ENCODE measurements around the gene EYA2.

Gene EYA2

DNA sequence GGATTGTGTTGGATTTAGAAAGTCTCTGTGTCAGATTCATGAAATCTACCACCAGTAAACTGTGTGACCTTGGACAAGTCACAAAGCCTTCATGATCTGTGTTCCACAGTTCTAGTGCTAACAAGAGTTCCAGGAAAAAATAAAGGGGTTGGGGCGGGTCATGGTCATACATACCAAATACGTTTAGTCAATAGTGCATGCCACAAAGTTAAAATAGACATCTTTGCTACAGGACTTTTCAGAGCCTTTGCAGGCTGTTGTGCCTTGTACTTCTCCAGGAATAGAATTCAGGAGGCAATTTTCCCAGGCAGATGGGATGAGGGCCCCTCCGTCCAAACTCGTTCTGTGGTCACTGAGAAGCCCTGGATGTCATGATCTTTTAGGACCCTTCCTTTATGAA lies 127.2 kb downstream of the EYA2 start:
- no peak overlapping the region for H3K27ac ChIP-seq
- TF ChIP-seq ZFX (IDR thresholded peaks at IDR 0.05) (no peak), CTCF (conservative IDR thresholded peaks at IDR 0.05) (no peak)

DNA sequence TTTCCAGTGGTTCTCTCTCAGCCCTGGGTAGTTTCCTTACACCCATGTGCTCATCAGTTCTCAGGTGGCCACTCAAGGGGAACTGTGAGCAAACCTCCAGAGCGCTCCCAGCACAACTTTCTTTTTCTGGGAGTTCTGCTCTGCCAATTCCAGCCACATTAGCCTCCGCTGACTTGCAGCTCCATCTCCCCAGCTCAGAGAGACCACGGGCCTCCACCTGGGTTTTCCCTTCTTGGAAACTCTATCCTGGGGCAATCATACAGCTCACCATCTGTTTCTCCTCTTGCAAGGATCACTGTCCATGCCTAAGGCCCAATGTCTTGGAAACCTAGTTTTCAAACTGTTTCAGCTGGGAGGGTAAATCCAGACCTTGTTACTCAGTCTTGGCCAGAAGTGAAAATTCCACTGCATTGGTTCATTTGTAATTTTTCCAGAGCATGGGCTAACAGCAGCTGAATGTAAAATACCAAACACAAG lies 129.9 kb downstream of the EYA2 start:
- TF ChIP-seq ZFX (IDR thresholded peaks at IDR 0.05), result no peak
- TF ChIP-seq CTCF (conservative IDR thresholded peaks at IDR 0.05), result no peak
- no peak overlapping the region for H3K27ac ChIP-seq

DNA sequence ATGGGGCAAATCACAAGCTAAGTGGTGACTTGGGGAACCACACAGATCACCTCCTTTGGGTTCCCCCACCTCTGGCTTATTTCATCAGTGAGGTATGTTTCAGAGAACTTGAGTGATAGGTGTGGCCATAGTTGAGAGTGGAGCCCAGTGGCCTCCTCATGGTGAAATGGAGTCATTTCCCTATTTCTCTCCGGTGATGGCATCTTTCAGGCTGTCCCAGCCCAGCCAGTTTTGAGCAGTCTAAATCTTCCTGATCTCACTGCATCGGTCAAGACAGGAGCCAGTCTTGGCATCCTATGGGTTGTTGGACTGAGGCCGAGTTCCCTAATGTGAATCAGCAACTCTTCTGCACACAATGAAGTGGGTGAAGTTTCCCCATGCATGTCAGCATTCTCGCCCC lies 132.4 kb downstream of the EYA2 start:
- peak overlapping the region; percentile 47 for H3K27ac ChIP-seq
- TF ChIP-seq ZFX (IDR thresholded peaks at IDR 0.05) (no peak), CTCF (conservative IDR thresholded peaks at IDR 0.05) (peak; percentile 16)

- TF ChIP-seq ZFX (IDR thresholded peaks at IDR 0.05) (no peak), CTCF (conservative IDR thresholded peaks at IDR 0.05) (no peak)
Measured at GRCh38 chr20:47027456-47027855, 132.8 kb downstream of the EYA2 start.

GRCh38 chr20:47028487-47028886 lies 133.8 kb downstream of the EYA2 start:
- no peak overlapping the region for H3K27ac ChIP-seq
- TF ChIP-seq ZFX (IDR thresholded peaks at IDR 0.05), result no peak
- no peak for TF ChIP-seq CTCF (conservative IDR thresholded peaks at IDR 0.05)

More at GRCh38 chr20:47027456-47027855, 132.8 kb downstream of the EYA2 start:
- H3K27ac ChIP-seq, result peak overlapping the region; percentile 47

DNA sequence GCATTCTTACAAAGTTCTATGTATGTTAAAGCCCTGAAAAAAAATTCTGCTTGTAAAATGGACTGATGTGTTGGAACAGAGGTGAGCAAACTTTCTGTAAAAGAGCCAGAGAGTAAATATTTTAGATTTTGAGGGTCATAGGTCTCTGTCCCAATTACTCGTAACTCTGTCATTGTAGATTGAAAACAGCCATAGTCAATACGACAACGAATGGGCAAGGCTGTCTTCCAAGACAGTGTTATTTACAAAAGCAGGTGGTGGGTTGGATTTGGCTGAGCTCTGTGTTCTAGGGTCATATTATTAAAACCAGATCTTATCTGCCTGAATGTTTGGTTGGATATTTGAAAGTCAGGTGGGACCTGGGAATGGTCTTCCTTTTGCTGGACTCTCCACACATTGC lies 135.2 kb downstream of the EYA2 start:
- H3K27ac ChIP-seq, result peak overlapping the region; percentile 66
- no peak for TF ChIP-seq ZFX (IDR thresholded peaks at IDR 0.05)
- no peak for TF ChIP-seq CTCF (conservative IDR thresholded peaks at IDR 0.05)

DNA sequence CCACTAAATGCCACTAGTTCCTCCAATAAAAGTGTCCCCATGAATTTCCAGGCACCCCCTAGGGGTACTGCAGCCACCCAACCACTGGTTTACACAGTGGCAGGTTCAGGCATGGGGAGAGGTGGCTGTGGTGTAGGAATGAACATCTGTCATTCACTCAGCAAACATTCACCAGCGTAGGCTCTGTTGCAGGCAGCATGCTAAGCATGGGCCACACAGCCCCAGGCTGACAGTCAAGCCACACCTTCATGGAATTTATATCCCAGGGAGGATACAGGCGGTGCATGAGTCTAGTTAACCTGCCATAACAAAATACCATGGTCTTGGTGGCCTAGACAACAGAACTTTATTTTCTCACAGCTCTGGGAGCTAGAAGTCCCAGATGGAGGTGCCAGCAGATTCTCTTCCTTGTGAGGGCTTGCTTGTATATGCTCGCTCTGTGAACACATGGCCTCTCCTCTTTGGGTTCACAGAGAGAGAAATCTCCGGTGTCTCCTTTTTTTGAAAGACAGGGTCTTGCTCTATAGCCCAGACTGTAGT lies 135.7 kb downstream of the EYA2 start:
- no peak for TF ChIP-seq ZFX (IDR thresholded peaks at IDR 0.05)
- no peak for TF ChIP-seq CTCF (conservative IDR thresholded peaks at IDR 0.05)
- H3K27ac ChIP-seq, result peak overlapping the region; percentile 66

Data from C4-2B (cell line).